CD14-positive monocyte (primary cell): ENCODE measurements around the gene ELMO1. TPM values are rescaled to one million over a fixed set of nuclear protein-coding genes. Genes with fewer than 3 reads are reported as not detected.

ENCODE experiments used
- DNase-seq, 3 donors: peaks; one replicate each; pipeline ENCODE4 v3.0.0-alpha.2; 2011 to 2022
- H2AFZ ChIP-seq: 2 replicates; pipeline ENCODE4 v1.6.0; 2012; ENCODE audit warnings: mild to moderate bottlenecking, low read depth, low read length, inconsistent platforms; ENCODE audit not compliant: insufficient read depth, poor library complexity, severe bottlenecking
- H3K27ac ChIP-seq, 2 donors: 1 replicate in 1 of 2; 2 replicates in 1 of 2; pipeline ENCODE4 v1.5.1; 2012 to 2013; ENCODE audit warnings: low read length in 2 of 2, control low read depth in 1 of 2, inconsistent platforms in 1 of 2, low read depth in 1 of 2, mild to moderate bottlenecking in 1 of 2
- H3K27me3 ChIP-seq, 2 donors: one replicate each; pipeline versions ENCODE4 v1.6.0 to v1.6.1; 2011 to 2013; ENCODE audit warnings: low read length in 2 of 2; ENCODE audit not compliant: control insufficient read depth in 2 of 2, insufficient read depth in 2 of 2
- H3K36me3 ChIP-seq, 2 donors: replicated peaks in 1 of 2; 1 replicate in 1 of 2; 2 replicates in 1 of 2; pipeline versions ENCODE4 v1.5.1 to v1.6.1; 2012 to 2013; ENCODE audit warnings: low read length in 2 of 2, control low read depth in 1 of 2, inconsistent platforms in 1 of 2, mild to moderate bottlenecking in 1 of 2; ENCODE audit not compliant: insufficient read depth in 2 of 2, control insufficient read depth in 1 of 2
- H3K4me1 ChIP-seq, 2 donors: 1 replicate in 1 of 2; 2 replicates in 1 of 2; pipeline versions ENCODE4 v1.5.1 to v1.6.1; 2012 to 2013; ENCODE audit warnings: low read length in 2 of 2, control low read depth in 1 of 2, inconsistent platforms in 1 of 2, mild to moderate bottlenecking in 1 of 2, moderate library complexity in 1 of 2; ENCODE audit not compliant: insufficient read depth in 2 of 2, control insufficient read depth in 1 of 2
- H3K4me2 ChIP-seq: replicated peaks from 2 replicates; pipeline ENCODE3; 2012; ENCODE audit warnings: low read length, moderate library complexity, mild to moderate bottlenecking; ENCODE audit not compliant: poor library complexity, severe bottlenecking; ENCODE audit errors: extremely low read depth
- H3K4me3 ChIP-seq, 3 experiments: fragments of 200-600 bp in 1 of 3; sonication (generic) in 1 of 3; replicated peaks in 1 of 3; 1 replicate in 2 of 3; 2 replicates in 1 of 3; pipeline ENCODE4 v1.5.1; 2011 to 2013; ENCODE audit warnings: low read length in 3 of 3, mild to moderate bottlenecking in 3 of 3, control low read depth in 2 of 3, low read depth in 2 of 3, inconsistent platforms in 1 of 3, moderate library complexity in 1 of 3
- H3K79me2 ChIP-seq: 2 replicates; pipeline ENCODE4 v1.6.0; 2012; ENCODE audit warnings: mild to moderate bottlenecking, control low read depth, inconsistent platforms, low read length, moderate library complexity; ENCODE audit not compliant: insufficient read depth
- H3K9ac ChIP-seq: 2 replicates; pipeline ENCODE4 v1.6.0; 2017; ENCODE audit warnings: low read length, mild to moderate bottlenecking; ENCODE audit not compliant: insufficient read depth, poor library complexity, severe bottlenecking
- H3K9me3 ChIP-seq, 2 donors: replicated peaks in 1 of 2; 1 replicate in 1 of 2; 2 replicates in 1 of 2; pipeline versions ENCODE4 v1.5.1 to v1.6.1; 2012 to 2013; ENCODE audit warnings: low read length in 2 of 2, control low read depth in 1 of 2; ENCODE audit not compliant: control insufficient read depth in 1 of 2, insufficient read depth in 1 of 2
- H4K20me1 ChIP-seq: 2 replicates; pipeline ENCODE4 v1.6.0; 2012; ENCODE audit warnings: mild to moderate bottlenecking, low read length, control low read depth, moderate library complexity; ENCODE audit not compliant: insufficient read depth
- H3K27ac Mint-ChIP-seq, 7 donors: one replicate each; pipeline ENCODE4 v1.8.0; 2020; ENCODE audit warnings: mild to moderate bottlenecking in 7 of 7, mixed read lengths in 7 of 7, moderate library complexity in 6 of 7, inconsistent platforms in 2 of 7
- H3K27me3 Mint-ChIP-seq, 3 donors: one replicate each; pipeline ENCODE4 v1.8.0; 2021 to 2022; ENCODE audit warnings: low read depth in 3 of 3, mild to moderate bottlenecking in 3 of 3, mixed read lengths in 3 of 3, moderate library complexity in 3 of 3, inconsistent platforms in 1 of 3
- H3K36me3 Mint-ChIP-seq, 2 donors: one replicate each; pipeline ENCODE4 v1.8.0; 2020; ENCODE audit warnings: mixed read lengths in 2 of 2, inconsistent platforms in 1 of 2, mild to moderate bottlenecking in 1 of 2
- H3K4me1 Mint-ChIP-seq: one replicate; pipeline ENCODE4 v1.8.0; 2020; ENCODE audit warnings: mild to moderate bottlenecking, mixed read lengths
- H3K4me3 Mint-ChIP-seq, 2 donors: one replicate each; pipeline ENCODE4 v1.8.0; 2020; ENCODE audit warnings: mild to moderate bottlenecking in 2 of 2, mixed read lengths in 2 of 2, moderate library complexity in 1 of 2
- H3K9me3 Mint-ChIP-seq, 7 donors: one replicate each; pipeline ENCODE4 v1.8.0; 2020 to 2022; ENCODE audit warnings: mixed read lengths in 7 of 7, mild to moderate bottlenecking in 6 of 7, moderate library complexity in 6 of 7, inconsistent platforms in 2 of 7
- CTCF ChIP-seq: fragments of 200-600 bp; IDR thresholded peaks from one replicate; pipeline ENCODE4 v1.8.0; 2022; ENCODE audit warnings: antibody characterized with exemption, mild to moderate bottlenecking
- WGBS: methylation state at CpG from one replicate; pipeline ENCODE4 v1.1.5; 2013; ENCODE audit warnings: missing lambda C conversion rate; ENCODE audit not compliant: insufficient coverage; 5-methylcytosine and 5-hydroxymethylcytosine counted together
- intact Hi-C, 2 donors: fragments of 100-400 bp; cut with micrococcal nuclease; formaldehyde crosslinking; loops; one replicate each; pipeline versions ENCODE4 v1.15.0 to v1.15.1; 2023
- polyA plus RNA-seq, 3 donors: library from polyadenylated mRNA; depleted of rRNA in 1 of 3; unstranded in 2 of 3; stranded (reverse) in 1 of 3; fragments of 300-500 nt in 2 of 3; fragments of >200 nt in 1 of 3; fragmentation: Illumina TruSeq in 2 of 3; gene quantifications; 1 replicate in 2 of 3; 2 replicates in 1 of 3; pipeline ENCODE4 v1.2.3, GENCODE V29; 2012 to 2021

ELMO1 gene
- polyA plus RNA-seq, 3 donors: 46.6 to 50.2 (median 46.7) TPM

GRCh38 chr7:36972140-36972518 lies 476.5 kb downstream of the ELMO1 start:
- H3K79me2 ChIP-seq: peaks cover 12% of the 10 kb centered on the region
- peaks cover 4% of the 10 kb centered on the region for H4K20me1 ChIP-seq
- peaks cover 47 to 61% of the 10 kb centered on the region in 2 donors for H3K4me1 ChIP-seq
- no peaks in the 10 kb centered on the region for H3K27me3 Mint-ChIP-seq
- H3K36me3 ChIP-seq: no peaks in the 10 kb centered on the region
- peak overlapping the region; percentile 13 to 75 for H3K27ac ChIP-seq
- no peak overlapping the region for H3K9ac ChIP-seq
- H3K4me1 Mint-ChIP-seq: peaks cover 45% of the 10 kb centered on the region
- H3K4me3 ChIP-seq: peak overlapping the region in 1 of 3 experiments; percentile 19
- no peak overlapping the region for H3K4me3 Mint-ChIP-seq
- peak overlapping the region; percentile 42 for H3K4me2 ChIP-seq
- no peak overlapping the region for H2AFZ ChIP-seq
- H3K9me3 ChIP-seq: no peaks in the 10 kb centered on the region
- 46% methylated on average over 3 of the region's 5 CpGs for WGBS
- peaks cover 11 to 25% of the 10 kb centered on the region in 2 donors for H3K36me3 Mint-ChIP-seq
- H3K27ac Mint-ChIP-seq: peak overlapping the region in 6 of 7 donors; percentile 36 to 86 (median 75)
- peak; percentile 35 to 81 (median 45) for DNase-seq
- no peaks in the 10 kb centered on the region for H3K27me3 ChIP-seq
- peaks cover 0 to 4% (median 0%) of the 10 kb centered on the region in 7 donors for H3K9me3 Mint-ChIP-seq
- intact Hi-C loops: no loop called here
- no peak for TF ChIP-seq CTCF

- Mint-ChIP-seq H3K4me1 (peaks cover 45% of the 10 kb centered on the region), H3K27ac (peak overlapping the region in 5 of 7 donors; percentile 14 to 82 (median 61)), H3K4me3 (peak overlapping the region in 1 of 2 donors; percentile 30), H3K27me3 (no peaks in the 10 kb centered on the region), H3K36me3 (peaks cover 11 to 25% of the 10 kb centered on the region in 2 donors), H3K9me3 (peaks cover 0 to 4% (median 0%) of the 10 kb centered on the region in 7 donors)
- Histone ChIP-seq H4K20me1 (peaks cover 9% of the 10 kb centered on the region), H3K4me3 (no peak overlapping the region), H3K9ac (no peak overlapping the region), H3K36me3 (no peaks in the 10 kb centered on the region), H2AFZ (no peak overlapping the region), H3K4me2 (peak overlapping the region; percentile 42), H3K27me3 (no peaks in the 10 kb centered on the region), H3K27ac (peak overlapping the region in 1 of 2 donors; percentile 75), H3K4me1 (peaks cover 47 to 61% of the 10 kb centered on the region in 2 donors), H3K9me3 (no peaks in the 10 kb centered on the region), H3K79me2 (peaks cover 12% of the 10 kb centered on the region)
- DNase-seq: no peak
- intact Hi-C loops: no loop called here
- WGBS: 100% methylated on average over 1 of the region's 9 CpGs
- TF ChIP-seq CTCF: no peak
Observed at GRCh38 chr7:36971515-36972139, 477.0 kb downstream of the ELMO1 start.
